ENCODE results near the gene ACSF3.

Gene ACSF3

GRCh38 chr16:89113152-89113547 lies 19.5 kb downstream of the ACSF3 start:
- DNase-seq: no peak

GRCh38 chr16:89113661-89114060 lies 20.0 kb downstream of the ACSF3 start:
- DNase-seq: no peak

- no peak for DNase-seq
These were observed 20.7 kb downstream of the ACSF3 start for GRCh38 chr16:89114159-89114981.

GRCh38 chr16:89115216-89115861 lies 21.7 kb downstream of the ACSF3 start:
- DNase-seq: no peak

- DNase-seq: no peak
These were observed 22.9 kb downstream of the ACSF3 start for GRCh38 chr16:89116341-89117226.

- DNase-seq: no peak
These were observed 23.7 kb downstream of the ACSF3 start for GRCh38 chr16:89117227-89117974.

GRCh38 chr16:89117975-89118289 lies 24.3 kb downstream of the ACSF3 start:
- DNase-seq: no peak

GRCh38 chr16:89118361-89119165 lies 24.9 kb downstream of the ACSF3 start:
- DNase-seq: no peak

- no peak for DNase-seq
These were observed 25.5 kb downstream of the ACSF3 start for GRCh38 chr16:89119166-89119621.

GRCh38 chr16:89119661-89120141 lies 26.0 kb downstream of the ACSF3 start:
- no peak for DNase-seq

- DNase-seq: no peak
These were observed 26.6 kb downstream of the ACSF3 start for GRCh38 chr16:89120281-89120680.

- DNase-seq: no peak
These were observed 27.3 kb downstream of the ACSF3 start for GRCh38 chr16:89120921-89121351.

- no peak for DNase-seq
These were observed 28.2 kb downstream of the ACSF3 start for GRCh38 chr16:89121691-89122321.

GRCh38 chr16:89122322-89122851 lies 28.7 kb downstream of the ACSF3 start:
- peak; percentile 93 for DNase-seq

GRCh38 chr16:89123001-89123830 lies 29.6 kb downstream of the ACSF3 start:
- DNase-seq: no peak

GRCh38 chr16:89123831-89124100 lies 30.1 kb downstream of the ACSF3 start:
- DNase-seq: no peak

GRCh38 chr16:89129378-89129777 lies 35.7 kb downstream of the ACSF3 start:
- DNase-seq: no peak

GRCh38 chr16:89130448-89130847 lies 36.8 kb downstream of the ACSF3 start:
- DNase-seq: no peak

GRCh38 chr16:89131783-89132182 lies 38.1 kb downstream of the ACSF3 start:
- no peak for DNase-seq
